ENCODE data around the gene CD83. TPM values are rescaled to one million over a fixed set of nuclear protein-coding genes. Genes with fewer than 3 reads are reported as not detected.
A peak's percentile ranks its signal among the peaks of the same experiment; 100 is the strongest.

CD83 gene
- total and polyA plus RNA-seq, 2 donors (not counting 1 experiment from before 2014, with no cell fraction given): 320 to 332 TPM

GRCh38 chr6:14108571-14109410 is 8.8 kb upstream of the CD83 start:
- H3K9ac ChIP-seq (ENCODE audit: low read length): peak overlapping the region; percentile 64
- TF ChIP-seq, protein P1, sequence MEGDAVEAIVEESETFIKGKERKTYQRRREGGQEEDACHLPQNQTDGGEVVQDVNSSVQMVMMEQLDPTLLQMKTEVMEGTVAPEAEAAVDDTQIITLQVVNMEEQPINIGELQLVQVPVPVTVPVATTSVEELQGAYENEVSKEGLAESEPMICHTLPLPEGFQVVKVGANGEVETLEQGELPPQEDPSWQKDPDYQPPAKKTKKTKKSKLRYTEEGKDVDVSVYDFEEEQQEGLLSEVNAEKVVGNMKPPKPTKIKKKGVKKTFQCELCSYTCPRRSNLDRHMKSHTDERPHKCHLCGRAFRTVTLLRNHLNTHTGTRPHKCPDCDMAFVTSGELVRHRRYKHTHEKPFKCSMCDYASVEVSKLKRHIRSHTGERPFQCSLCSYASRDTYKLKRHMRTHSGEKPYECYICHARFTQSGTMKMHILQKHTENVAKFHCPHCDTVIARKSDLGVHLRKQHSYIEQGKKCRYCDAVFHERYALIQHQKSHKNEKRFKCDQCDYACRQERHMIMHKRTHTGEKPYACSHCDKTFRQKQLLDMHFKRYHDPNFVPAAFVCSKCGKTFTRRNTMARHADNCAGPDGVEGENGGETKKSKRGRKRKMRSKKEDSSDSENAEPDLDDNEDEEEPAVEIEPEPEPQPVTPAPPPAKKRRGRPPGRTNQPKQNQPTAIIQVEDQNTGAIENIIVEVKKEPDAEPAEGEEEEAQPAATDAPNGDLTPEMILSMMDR (IDR thresholded peaks at IDR 0.05): no peak
- TF ChIP-seq EZH2 (IDR thresholded peaks at IDR 0.05; ENCODE audit: borderline replicate concordance, insufficient read depth, low read depth, low read length, poor library complexity, severe bottlenecking): no peak
- Mint-ChIP-seq H3K27ac (peak overlapping the region; percentile 96), H3K27me3 (no peaks in the 10 kb centered on the region), H3K9me3 (ENCODE audit: insufficient read depth) (no peaks in the 10 kb centered on the region), H3K4me1 (peaks cover 64% of the 10 kb centered on the region), H3K4me3 (peak overlapping the region; percentile 85)
- ChIA-PET CTCF (interaction anchor here (0.9 to 5.4 kb wide), 12 partner anchors 9 to 196 kb away, joined by 3 to 87 read pairs (median 7); partner anchors contain the start of gene CD83), POLR2A (interaction anchor here (0.5 to 6.4 kb wide), 11 partner anchors 9 to 849 kb away, joined by 3 to 131 read pairs (median 7); partner anchors contain the start of gene CD83)
- peaks cover 7% of the 10 kb centered on the region for H3K79me2 ChIP-seq (ENCODE audit: control insufficient read depth, insufficient read depth, low read length)
- peaks cover 1 to 12% (median 9%) of the 10 kb centered on the region in 3 donors for H3K9me3 ChIP-seq (ENCODE audit: control extremely low read depth in 1 of 3, control insufficient read depth in 2 of 3, insufficient read depth in 1 of 3, low read length in 2 of 3)
- H3K4me2 ChIP-seq (replicated peaks; ENCODE audit: low read depth, low read length, poor library complexity, severe bottlenecking): peak overlapping the region; percentile 79
- intact Hi-C loops (cut with micrococcal nuclease): loop anchor here (1.0 kb wide), 4 partner anchors 8 to 33 kb away; partner anchors contain the start of gene CD83
- ATAC-seq (ENCODE audit: low read depth): peak; percentile 81
- H3K27ac ChIP-seq (ENCODE audit: low read length in 2 of 2): peak overlapping the region; percentile 93 to 99
- H3K27me3 ChIP-seq (replicated peaks in 1 of 4; ENCODE audit: control extremely low read depth in 1 of 4, control insufficient read depth in 3 of 4, insufficient read depth in 4 of 4, low read length in 3 of 4): no peaks in the 10 kb centered on the region
- no peaks in the 10 kb centered on the region for H4K20me1 ChIP-seq (ENCODE audit: control insufficient read depth, insufficient read depth, low read length, poor library complexity, severe bottlenecking)
- DNase-seq: peak; percentile 95
- H3K4me3 ChIP-seq (ENCODE audit: control extremely low read depth in 1 of 5, extremely low read depth in 1 of 5, insufficient read depth in 1 of 5, low read depth in 2 of 5, low read length in 4 of 5): peak overlapping the region in 3 of 5 experiments; percentile 26 to 55 (median 40)
- peaks cover 45 to 50% of the 10 kb centered on the region in 2 donors for H3K4me1 ChIP-seq (ENCODE audit: control insufficient read depth in 2 of 2, insufficient read depth in 2 of 2, low read length in 2 of 2)
- 5% methylated on average over 12 of the region's 14 CpGs for WGBS (ENCODE audit: insufficient coverage)
- H3K36me3 ChIP-seq (replicated peaks in 1 of 2; ENCODE audit: control extremely low read depth in 1 of 2, control insufficient read depth in 1 of 2, extremely low read depth in 1 of 2, insufficient read depth in 2 of 2, low read length in 1 of 2): no peaks in the 10 kb centered on the region
- H2AFZ ChIP-seq (ENCODE audit: insufficient read depth, low read depth, low read length, poor library complexity, severe bottlenecking): no peak overlapping the region

Data from B cell (primary cell).